SK-N-SH treated with all-trans-retinoic acid at 6 μM for 48 hours (cell line): Measurements from ENCODE around the gene RHBDD1.

Experiments
- ATAC-seq: fragments of 200-7000 bp; cut with Tn5 transposase; 3 replicates; pipeline ENCODE4 v1.9.1; 2020; ENCODE audit warnings: mild to moderate bottlenecking, moderate library complexity
- ARNTL ChIP-seq: fragments of 450-650 bp; formaldehyde crosslinking; IDR thresholded peaks from 2 replicates; pipeline ENCODE4 v1.5.0; 2020; ENCODE audit warnings: low read depth, mild to moderate bottlenecking, moderate library complexity, borderline replicate concordance
- BACH2 ChIP-seq: fragments of 250-450 bp; sonication (Bioruptor Pico); IDR thresholded peaks from 2 replicates; pipeline ENCODE4 v1.9.0; 2021; ENCODE audit warnings: mild to moderate bottlenecking, borderline replicate concordance
- CREB5 ChIP-seq: fragments of 250-450 bp; sonication (Bioruptor Pico); IDR thresholded peaks from 2 replicates; pipeline ENCODE4 v1.5.1; 2020; ENCODE audit warnings: low read depth, mild to moderate bottlenecking, moderate library complexity
- CSDC2 ChIP-seq: fragments of 250-450 bp; sonication (Bioruptor Pico); IDR thresholded peaks from 2 replicates; pipeline ENCODE4 v1.5.0; 2020; ENCODE audit warnings: mild to moderate bottlenecking, moderate library complexity
- CSRNP3 ChIP-seq: fragments of 250-450 bp; sonication (Bioruptor Pico); IDR thresholded peaks from 2 replicates; pipeline ENCODE4 v1.5.1; 2021; ENCODE audit warnings: mild to moderate bottlenecking, moderate library complexity
- ESRRG ChIP-seq: fragments of 250-450 bp; sonication (Bioruptor Pico); IDR thresholded peaks from 2 replicates; pipeline ENCODE4 v1.6.1; 2021; ENCODE audit warnings: mild to moderate bottlenecking
- GLIS3 ChIP-seq: fragments of 250-450 bp; sonication (Bioruptor Pico); IDR thresholded peaks from 2 replicates; pipeline ENCODE4 v1.5.0; 2020; ENCODE audit warnings: mild to moderate bottlenecking, moderate library complexity
- ISL1 ChIP-seq: fragments of 250-450 bp; sonication (Bioruptor Pico); IDR thresholded peaks from 2 replicates; pipeline ENCODE4 v2.1.2; 2022; ENCODE audit warnings: mild to moderate bottlenecking, moderate library complexity
- OSR1 ChIP-seq: fragments of 250-450 bp; sonication (Bioruptor Pico); IDR thresholded peaks from 2 replicates; pipeline ENCODE4 v1.8.0; 2022; ENCODE audit warnings: moderate library complexity, mild to moderate bottlenecking, inconsistent platforms
- PATZ1 ChIP-seq: fragments of 250-450 bp; sonication (Bioruptor Pico); IDR thresholded peaks from 2 replicates; pipeline ENCODE4 v1.8.0; 2020; ENCODE audit warnings: mild to moderate bottlenecking, moderate library complexity, borderline replicate concordance
- POU6F1 ChIP-seq: fragments of 250-450 bp; sonication (Bioruptor Pico); IDR thresholded peaks from 2 replicates; pipeline ENCODE4 v1.8.0; 2021; ENCODE audit warnings: low read depth, mild to moderate bottlenecking, moderate library complexity, borderline replicate concordance
- PPARA ChIP-seq: fragments of 250-450 bp; sonication (Bioruptor Pico); IDR thresholded peaks from 2 replicates; pipeline ENCODE4 v1.5.0; 2020; ENCODE audit warnings: mild to moderate bottlenecking, borderline replicate concordance
- RARB ChIP-seq: fragments of 250-450 bp; sonication (Bioruptor Pico); IDR thresholded peaks from 2 replicates; pipeline ENCODE4 v1.8.0; 2021; ENCODE audit warnings: mild to moderate bottlenecking, moderate library complexity
- SNAI2 ChIP-seq: fragments of 250-450 bp; sonication (Bioruptor Pico); IDR thresholded peaks from 2 replicates; pipeline ENCODE4 v1.5.0; 2020; ENCODE audit warnings: mild to moderate bottlenecking, moderate library complexity
- TCF4 ChIP-seq: fragments of 250-450 bp; sonication (Bioruptor Pico); IDR thresholded peaks from 2 replicates; pipeline ENCODE4 v1.8.0; 2021; ENCODE audit warnings: mild to moderate bottlenecking, moderate library complexity, borderline replicate concordance
- TOX ChIP-seq: fragments of 250-450 bp; sonication (Bioruptor Pico); IDR thresholded peaks from 2 replicates; pipeline ENCODE4 v1.8.0; 2021; ENCODE audit warnings: mild to moderate bottlenecking, moderate library complexity, borderline replicate concordance
- TSHZ2 ChIP-seq: fragments of 250-450 bp; sonication (Bioruptor Pico); IDR thresholded peaks from 2 replicates; pipeline ENCODE4 v1.5.0; 2020; ENCODE audit warnings: mild to moderate bottlenecking, moderate library complexity
- ZC3H10 ChIP-seq: fragments of 250-450 bp; sonication (Bioruptor Pico); IDR thresholded peaks from 2 replicates; pipeline ENCODE4 v1.5.1; 2021; ENCODE audit warnings: mild to moderate bottlenecking, moderate library complexity
- ZFP3 ChIP-seq: fragments of 250-450 bp; sonication (Bioruptor Pico); IDR thresholded peaks from 2 replicates; pipeline ENCODE4 v1.5.0; 2020; ENCODE audit warnings: mild to moderate bottlenecking, moderate library complexity
- ZFP30 ChIP-seq: fragments of 450-650 bp; formaldehyde crosslinking; IDR thresholded peaks from 2 replicates; pipeline ENCODE4 v1.5.0; 2022; ENCODE audit warnings: mild to moderate bottlenecking, moderate library complexity
- ZNF565 ChIP-seq: fragments of 450-650 bp; formaldehyde crosslinking; conservative IDR thresholded peaks from 2 replicates; pipeline ENCODE4 v1.5.0; 2020; ENCODE audit warnings: low read depth, mild to moderate bottlenecking, moderate library complexity
- ZNF70 ChIP-seq: fragments of 450-650 bp; formaldehyde crosslinking; IDR thresholded peaks from 2 replicates; pipeline ENCODE4 v1.5.0; 2020; ENCODE audit warnings: mild to moderate bottlenecking, moderate library complexity
- ZNF8 ChIP-seq: fragments of 450-650 bp; formaldehyde crosslinking; IDR thresholded peaks from 2 replicates; pipeline ENCODE4 v1.5.0; 2020; ENCODE audit warnings: mild to moderate bottlenecking, moderate library complexity

RHBDD1 gene

GRCh38 chr2:226791487-226792081 is 44.3 kb upstream of the RHBDD1 start:
- peak; percentile 90 for ATAC-seq
- TF ChIP-seq RARB (CRISPR knock-in tag), result no peak
- TF ChIP-seq GLIS3 (CRISPR knock-in tag), result no peak
- TF ChIP-seq PATZ1 (CRISPR knock-in tag), result peak; percentile 46; the same call in 1 of the 2 replicates

GRCh38 chr2:226792155-226792881 is 43.5 kb upstream of the RHBDD1 start:
- TF ChIP-seq CSRNP3 (no peak), PPARA (CRISPR knock-in tag) (no peak), TCF4 (no peak), SNAI2 (CRISPR knock-in tag) (no peak), BACH2 (CRISPR knock-in tag) (no peak), ISL1 (CRISPR knock-in tag) (no peak), GLIS3 (CRISPR knock-in tag) (no peak), ZNF70 (CRISPR knock-in tag) (no peak), CSDC2 (CRISPR knock-in tag) (no peak), ZNF8 (CRISPR knock-in tag) (no peak), RARB (CRISPR knock-in tag) (no peak), ZFP30 (CRISPR knock-in tag) (no peak), ARNTL (no peak), TOX (CRISPR knock-in tag) (no peak), OSR1 (CRISPR knock-in tag) (no peak), ESRRG (CRISPR knock-in tag) (no peak), ZNF565 (CRISPR knock-in tag) (no peak), ZC3H10 (CRISPR knock-in tag) (no peak), POU6F1 (CRISPR knock-in tag) (no peak), TSHZ2 (CRISPR knock-in tag) (no peak)
- TF ChIP-seq, all 23 proteins: peak for 0
- peak; percentile 2; the same call in 1 of the 3 replicates for ATAC-seq

GRCh38 chr2:226793646-226794045 is 42.2 kb upstream of the RHBDD1 start:
- no peak for ATAC-seq
- peak; percentile 26; the same call in 1 of the 2 replicates for TF ChIP-seq ISL1 (CRISPR knock-in tag)
- TF ChIP-seq OSR1 (CRISPR knock-in tag), result no peak
- TF ChIP-seq CSDC2 (CRISPR knock-in tag), result no peak
- TF ChIP-seq PATZ1 (CRISPR knock-in tag), result no peak
- no peak for TF ChIP-seq ZFP3
- no peak for TF ChIP-seq CREB5 (CRISPR knock-in tag)
- no peak for TF ChIP-seq ZNF70 (CRISPR knock-in tag)
- 0 out of 2 replicates have a peak, but pooled peaks have one; percentile 25 for TF ChIP-seq TCF4
- no peak for TF ChIP-seq BACH2 (CRISPR knock-in tag)
- TF ChIP-seq RARB (CRISPR knock-in tag), result no peak
- TF ChIP-seq ESRRG (CRISPR knock-in tag), result no peak
